ENCODE results near the gene PRDX5.

PRDX5 gene

DNA sequence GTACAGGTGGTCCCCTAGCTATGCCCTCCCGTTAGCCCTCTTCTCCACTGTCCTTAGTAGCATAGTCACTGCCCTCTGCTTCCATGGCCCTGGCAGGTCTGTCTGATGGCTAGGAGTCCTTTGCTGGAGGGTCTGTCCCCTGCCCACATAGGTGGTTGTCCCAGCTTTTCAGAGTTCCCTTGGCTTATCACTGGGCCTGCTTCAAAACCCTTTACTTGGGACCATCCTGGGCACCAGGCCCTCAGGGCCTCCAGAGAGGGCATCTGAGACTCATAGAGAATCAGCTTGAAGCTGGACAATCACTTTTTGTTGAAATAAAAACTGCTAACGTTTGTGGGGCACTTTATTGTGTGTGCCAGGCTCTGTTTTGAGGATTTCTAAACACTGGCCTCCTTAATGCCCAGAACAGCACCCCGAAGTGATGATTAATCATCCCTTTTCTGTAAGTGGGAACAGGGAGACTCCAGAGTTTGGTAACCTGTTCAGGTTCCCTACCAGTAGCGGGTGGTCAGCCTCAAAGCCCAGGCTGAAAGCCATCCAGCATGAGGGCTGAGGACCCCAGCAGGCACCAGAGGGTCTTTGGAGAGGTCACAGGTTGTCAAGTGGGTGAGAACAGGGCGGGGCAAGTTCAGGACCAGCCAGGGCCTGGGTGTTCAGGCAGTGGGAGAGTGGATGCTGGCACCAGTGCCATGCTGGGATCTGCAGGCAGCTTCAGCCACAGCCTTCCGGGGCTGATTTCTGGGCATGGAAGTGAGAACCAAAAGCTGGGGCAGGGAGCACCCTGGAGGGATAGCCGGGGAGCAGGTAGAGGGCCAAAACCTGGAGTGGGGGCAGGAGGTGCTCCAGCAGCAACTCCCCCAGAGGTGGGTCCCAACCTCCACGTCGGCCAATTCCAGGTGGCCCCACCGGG lies 27.3 kb upstream of the PRDX5 start:
- DNase-seq = no peak

DNA sequence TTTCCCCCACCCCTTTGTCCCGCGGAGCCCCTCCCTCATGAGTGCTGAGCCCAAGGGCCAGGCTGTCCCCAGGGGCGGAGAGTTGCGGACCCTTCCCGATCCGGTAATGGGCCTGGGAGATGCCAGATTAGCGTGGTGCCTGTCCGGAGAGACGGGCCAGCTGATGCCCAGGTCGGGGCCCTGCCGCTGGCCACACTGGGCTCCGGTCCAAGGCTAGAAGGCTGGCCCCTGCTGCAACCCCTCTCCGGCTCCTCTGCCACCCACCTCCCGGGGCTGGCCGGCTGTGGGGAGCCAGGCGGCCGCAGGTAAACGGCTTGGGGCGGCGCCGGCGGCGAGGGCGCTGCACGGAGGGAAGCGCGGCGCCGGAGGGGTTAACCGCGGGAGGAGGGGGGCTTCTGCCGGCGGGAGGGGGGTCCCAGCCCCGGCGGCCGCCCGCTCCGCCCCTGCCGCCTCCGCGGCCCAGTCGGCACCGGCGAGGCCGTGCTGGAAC lies 26.6 kb upstream of the PRDX5 start, which contains the start of gene KCNK4:
KCNK4 (plus strand) TSS at position 41 of the 490 bp plus-strand sequence. CDS start 1,717 bp downstream, outside the sequence.
- no peak for DNase-seq

DNA sequence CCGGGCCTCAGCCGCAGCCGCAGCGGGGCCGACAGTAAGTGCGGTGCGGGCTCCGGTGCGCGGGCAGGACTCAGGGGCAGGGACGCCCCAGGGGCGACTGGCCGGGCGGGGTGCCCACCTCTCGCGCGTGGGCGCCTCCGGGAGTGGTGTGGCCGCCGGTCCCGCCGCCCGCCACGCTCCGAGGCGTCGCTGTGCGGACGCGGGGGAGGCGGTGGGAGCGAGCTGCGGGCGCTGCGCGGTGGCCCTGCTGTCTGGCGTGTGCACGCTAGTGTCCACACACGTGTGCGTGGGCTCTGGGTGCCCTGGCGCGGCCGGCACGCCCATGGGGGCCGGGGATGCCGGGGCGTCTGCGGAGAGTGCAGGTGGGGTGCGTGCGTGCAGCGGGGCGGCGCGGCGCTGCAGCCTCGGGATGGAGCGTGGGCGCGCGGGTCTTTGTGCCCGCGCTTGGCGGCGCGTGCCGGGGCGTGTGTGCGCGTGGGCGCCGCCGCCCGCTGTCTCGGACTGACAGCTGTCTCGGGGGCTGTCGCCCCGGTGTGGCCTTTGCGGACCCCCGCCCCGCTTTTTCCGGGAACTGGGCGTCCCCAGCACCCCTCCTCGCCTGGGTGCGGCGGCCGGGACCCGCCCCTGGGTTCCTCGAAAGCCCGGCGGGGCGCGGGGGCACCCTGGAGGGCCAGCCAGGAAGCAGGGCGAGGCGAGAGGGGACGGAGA lies 26.0 kb upstream of the PRDX5 start:
- no peak for DNase-seq

DNA sequence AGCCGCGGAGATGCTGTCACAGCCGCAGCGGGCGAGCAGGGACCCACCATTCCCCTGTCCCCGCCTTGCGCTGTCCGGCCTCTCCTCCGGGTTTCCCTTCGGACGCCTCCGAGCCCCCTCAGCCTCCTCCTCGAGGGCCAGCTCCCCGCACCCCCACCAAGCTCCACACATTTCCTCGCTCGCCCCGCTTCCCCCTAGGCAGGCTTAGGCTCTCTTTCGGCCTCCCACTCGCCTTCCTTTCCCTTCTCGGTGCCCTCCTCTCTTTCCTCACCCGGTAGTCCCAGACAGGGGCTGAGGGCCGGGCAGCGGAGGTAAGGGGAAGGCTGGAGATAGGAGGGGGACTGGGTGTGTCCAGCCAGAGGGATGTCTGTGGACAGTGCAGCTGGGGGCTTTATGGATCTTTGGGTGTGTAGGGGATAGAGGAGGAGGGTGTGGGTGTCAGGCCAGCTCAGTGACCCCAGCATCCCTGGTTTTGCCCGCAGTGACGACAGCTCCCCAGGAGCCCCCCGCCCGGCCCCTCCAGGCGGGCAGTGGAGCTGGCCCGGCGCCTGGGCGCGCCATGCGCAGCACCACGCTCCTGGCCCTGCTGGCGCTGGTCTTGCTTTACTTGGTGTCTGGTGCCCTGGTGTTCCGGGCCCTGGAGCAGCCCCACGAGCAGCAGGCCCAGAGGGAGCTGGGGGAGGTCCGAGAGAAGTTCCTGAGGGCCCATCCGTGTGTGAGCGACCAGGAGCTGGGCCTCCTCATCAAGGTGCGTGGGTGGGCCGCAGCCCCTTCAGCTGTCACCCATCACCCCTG lies 25.3 kb upstream of the PRDX5 start:
- no peak for DNase-seq

DNA sequence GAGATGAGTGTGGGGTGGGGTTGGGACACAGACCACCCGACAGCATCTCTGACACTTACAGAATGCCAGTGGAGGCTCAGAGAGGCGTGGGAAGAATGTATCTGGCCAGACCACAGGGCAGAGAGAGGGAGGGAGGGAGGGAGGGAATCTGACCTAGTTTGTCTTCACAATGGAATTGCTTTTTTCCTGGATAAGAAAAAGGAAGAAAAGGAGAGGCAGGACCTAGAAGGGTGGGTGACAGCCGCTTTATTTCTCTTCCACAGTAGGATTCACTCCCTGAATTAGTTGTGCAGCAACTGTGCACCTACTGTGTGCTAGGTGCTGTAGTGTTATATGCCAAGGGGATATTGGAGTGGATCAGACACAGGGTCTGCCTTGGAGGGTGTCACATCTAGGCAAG lies 23.1 kb upstream of the PRDX5 start:
- no peak for DNase-seq

DNA sequence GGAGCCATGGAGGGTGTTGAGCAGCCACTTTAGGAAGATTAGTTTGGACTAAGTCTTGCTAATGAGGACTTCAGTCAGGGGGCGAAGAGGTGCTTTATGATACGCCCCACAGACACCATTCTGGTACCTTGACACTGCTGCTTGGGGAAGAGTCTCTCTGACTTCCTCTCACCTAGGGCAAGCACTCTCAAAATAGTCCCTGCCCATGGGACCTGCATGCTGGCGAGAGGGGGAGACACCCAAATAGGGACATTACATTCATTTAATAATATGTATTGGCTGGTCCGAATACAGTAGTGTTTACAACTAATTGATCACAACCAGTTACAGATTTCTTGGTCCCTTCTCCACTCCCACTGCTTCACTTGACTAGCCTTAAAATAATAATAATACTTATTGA lies 22.2 kb upstream of the PRDX5 start:
- DNase-seq = no peak

DNA sequence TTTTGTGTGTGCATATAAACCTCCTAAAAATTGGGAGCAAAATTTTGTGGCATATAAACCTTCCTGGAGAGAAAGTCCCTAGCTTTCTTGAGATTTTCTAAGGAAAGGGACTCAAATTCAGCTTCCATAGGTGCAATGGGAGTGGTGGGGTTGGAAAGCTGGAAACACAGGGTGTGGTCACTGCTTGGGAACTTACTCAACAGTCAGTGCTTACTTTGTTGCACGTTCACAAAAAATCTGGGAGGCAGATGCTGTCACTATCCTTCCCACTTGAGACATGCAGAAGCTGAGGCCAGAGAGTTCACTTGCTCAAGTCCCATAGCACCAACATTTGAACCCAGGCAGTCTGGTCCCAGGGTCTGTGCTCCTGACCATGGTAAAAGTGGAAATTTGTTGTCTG lies 21.7 kb upstream of the PRDX5 start:
- DNase-seq = no peak

DNA sequence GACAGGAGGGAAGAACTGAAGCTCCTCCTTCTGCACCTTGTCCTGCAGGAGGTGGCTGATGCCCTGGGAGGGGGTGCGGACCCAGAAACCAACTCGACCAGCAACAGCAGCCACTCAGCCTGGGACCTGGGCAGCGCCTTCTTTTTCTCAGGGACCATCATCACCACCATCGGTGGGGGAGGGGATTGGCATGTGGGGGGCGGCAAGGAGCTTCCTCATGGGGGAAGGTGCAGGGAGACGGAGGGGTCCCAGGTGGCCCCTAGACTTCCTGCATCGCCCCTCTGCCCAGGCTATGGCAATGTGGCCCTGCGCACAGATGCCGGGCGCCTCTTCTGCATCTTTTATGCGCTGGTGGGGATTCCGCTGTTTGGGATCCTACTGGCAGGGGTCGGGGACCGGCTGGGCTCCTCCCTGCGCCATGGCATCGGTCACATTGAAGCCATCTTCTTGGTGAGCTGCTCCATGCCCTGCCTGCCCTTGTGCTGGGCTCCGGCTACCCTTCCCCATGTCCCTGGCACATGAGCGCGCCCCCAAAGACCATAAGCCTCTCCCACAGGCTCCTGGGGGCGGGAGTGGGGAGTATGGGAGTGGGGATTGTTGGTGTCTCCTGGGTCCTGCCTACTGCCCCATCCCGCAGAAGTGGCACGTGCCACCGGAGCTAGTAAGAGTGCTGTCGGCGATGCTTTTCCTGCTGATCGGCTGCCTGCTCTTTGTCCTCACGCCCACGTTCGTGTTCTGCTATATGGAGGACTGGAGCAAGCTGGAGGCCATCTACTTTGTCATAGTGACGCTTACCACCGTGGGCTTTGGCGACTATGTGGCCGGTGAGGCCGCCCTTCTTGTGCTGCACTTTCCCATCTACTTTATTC lies 20.9 kb upstream of the PRDX5 start:
- no peak for DNase-seq

DNA sequence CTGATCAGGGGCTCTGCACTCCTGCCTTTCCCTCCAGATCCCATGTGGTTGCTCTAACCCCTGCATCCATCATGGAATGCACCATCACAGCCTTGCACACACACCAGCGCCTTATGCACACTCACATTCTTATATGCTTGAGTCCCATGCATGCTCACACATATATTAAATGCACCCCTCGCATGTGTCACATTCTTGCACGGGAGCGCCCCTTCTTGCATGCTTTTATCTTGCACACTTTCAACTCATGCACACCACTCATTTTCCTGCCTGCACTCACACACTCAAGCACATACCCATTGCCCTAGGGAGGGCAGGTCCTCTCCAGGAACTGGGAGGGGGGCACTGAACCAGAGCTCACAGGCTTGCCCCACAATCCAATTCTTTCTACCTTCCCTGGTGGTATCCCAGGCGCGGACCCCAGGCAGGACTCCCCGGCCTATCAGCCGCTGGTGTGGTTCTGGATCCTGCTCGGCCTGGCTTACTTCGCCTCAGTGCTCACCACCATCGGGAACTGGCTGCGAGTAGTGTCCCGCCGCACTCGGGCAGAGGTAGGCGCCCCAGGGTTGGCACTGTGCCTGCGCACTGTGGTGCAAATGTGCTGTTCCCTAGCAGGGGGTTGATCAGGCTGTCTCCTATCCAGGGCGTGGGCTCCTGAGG lies 20.1 kb upstream of the PRDX5 start:
- no peak for DNase-seq

DNA sequence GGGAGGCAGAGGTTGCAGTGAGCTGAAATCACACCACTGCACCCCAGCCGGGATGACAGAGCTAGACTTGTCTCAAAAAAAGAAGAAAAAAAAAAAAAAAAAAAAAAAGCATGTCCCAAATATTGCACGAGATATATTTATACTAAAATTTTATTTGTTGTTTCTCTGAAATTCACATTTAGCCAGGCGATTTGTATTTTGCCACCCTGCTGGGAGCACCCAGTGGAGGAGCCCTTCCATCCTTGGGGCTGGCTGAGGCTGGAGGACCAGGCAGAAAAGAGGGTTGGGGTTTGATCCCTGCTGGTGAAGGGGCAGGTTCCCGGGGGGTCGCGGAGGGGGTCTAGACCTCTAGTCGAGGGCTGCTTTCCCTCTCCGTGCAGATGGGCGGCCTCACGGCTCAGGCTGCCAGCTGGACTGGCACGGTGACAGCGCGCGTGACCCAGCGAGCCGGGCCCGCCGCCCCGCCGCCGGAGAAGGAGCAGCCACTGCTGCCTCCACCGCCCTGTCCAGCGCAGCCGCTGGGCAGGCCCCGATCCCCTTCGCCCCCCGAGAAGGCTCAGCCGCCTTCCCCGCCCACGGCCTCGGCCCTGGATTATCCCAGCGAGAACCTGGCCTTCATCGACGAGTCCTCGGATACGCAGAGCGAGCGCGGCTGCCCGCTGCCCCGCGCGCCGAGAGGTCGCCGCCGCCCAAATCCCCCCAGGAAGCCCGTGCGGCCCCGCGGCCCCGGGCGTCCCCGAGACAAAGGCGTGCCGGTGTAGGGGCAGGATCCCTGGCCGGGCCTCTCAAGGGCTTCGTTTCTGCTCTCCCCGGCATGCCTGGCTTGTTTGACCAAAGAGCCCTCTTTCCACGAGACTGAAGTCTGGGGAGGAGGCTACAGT lies 18.7 kb upstream of the PRDX5 start:
- DNase-seq = peak in 1 of 2 experiments; percentile 36

DNA sequence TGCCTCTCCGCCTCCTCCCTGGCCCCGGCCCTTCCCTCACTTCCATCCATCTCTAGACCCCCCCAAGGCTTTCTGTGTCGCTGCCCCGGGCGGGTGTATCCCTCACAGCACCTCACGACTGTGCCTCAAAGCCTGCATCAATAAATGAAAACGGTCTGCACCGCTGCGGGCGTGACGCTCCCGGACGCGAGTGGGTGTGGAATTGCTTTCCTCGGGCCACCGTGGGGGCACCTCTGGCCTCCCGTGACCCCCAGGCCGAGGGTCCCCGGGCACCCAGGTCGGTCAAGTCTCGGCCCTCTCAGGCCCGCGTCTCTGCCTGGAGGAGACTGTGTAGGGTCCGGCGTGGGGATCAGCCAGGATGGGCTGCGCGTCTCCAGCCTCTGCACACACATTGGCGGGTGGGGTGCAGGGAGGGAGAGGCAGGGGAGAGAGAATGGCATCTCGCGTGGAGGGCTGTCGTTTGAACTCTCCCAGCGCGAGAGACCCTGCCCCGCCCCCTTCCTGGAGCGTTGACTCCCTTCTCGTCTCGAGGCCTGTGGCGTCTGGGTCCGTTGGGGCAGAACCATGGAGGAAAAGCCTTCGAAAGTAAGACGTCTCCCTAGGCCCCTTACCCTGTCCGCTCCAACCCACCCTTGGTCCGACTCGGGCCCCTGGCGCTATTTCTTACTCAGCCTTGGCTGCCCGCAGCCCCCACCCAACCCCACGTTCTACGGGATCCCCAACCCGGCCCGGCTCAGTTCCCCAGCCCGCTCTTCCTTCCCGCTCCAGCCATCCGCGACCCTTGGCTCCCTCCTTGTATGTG lies 17.9 kb upstream of the PRDX5 start, which contains the start of gene CATSPERZ:
CATSPERZ (plus strand) TSS at position 512 of the 802 bp plus-strand sequence; CDS start at position 565, 53 bp downstream.
- no peak for DNase-seq

DNA sequence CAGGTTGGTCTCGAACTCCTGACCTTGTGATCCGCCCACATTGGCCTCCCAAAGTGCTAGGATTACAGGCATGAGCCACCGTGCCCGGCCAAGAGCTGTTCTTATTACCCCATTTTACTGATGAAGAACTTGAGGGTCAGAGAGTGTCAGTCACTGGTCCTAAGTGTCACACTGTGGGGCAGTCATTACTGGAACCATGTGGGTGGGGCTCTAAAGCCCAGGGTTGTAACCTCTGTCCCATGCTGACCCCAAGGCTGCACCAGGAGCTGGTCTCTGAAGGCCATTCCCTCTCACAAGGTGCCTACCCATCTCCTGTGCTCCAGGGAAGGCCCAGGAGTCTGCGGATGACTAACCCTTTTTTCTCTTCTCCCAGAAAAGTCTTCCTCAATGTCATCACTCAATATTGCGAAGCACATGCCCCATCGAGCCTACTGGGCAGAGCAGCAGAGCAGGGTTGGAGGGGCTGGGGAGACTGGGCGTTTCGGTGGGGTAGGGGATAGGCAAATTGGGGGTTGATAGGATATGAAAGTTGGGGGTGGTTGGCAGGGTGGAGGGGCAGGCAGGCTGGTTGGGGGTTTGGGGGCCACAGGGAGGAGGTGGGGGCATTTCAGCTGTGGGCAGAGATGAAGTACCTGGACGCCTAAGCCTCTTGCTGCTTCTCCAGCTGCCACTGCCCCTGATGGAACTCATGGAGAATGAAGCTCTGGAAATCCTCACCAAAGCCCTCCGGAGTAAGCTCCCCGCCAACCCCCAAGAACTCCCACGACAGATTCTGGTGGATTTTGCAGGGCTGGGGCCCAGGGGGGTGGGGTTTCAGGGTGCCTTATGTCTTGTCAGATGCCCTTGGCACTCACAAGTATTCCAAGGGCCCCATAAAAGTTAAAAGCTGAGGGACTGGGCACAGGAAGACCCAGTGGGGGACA lies 14.6 kb upstream of the PRDX5 start:
- DNase-seq = no peak

DNA sequence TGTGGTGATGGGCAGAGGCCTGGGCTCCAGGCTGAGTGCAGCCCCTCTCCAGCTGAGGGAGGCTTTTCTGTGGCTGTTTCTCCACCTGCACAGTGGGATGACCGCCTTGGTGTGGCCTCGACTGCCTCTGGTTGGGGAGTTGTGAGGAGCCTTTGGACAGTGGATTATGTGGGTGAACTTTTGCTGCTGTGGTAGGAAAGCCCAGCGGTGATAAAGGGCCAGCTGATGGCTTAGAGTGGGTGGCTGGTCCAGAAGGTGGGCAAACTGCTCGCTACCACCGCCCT lies 13.9 kb upstream of the PRDX5 start:
- DNase-seq = no peak

DNA sequence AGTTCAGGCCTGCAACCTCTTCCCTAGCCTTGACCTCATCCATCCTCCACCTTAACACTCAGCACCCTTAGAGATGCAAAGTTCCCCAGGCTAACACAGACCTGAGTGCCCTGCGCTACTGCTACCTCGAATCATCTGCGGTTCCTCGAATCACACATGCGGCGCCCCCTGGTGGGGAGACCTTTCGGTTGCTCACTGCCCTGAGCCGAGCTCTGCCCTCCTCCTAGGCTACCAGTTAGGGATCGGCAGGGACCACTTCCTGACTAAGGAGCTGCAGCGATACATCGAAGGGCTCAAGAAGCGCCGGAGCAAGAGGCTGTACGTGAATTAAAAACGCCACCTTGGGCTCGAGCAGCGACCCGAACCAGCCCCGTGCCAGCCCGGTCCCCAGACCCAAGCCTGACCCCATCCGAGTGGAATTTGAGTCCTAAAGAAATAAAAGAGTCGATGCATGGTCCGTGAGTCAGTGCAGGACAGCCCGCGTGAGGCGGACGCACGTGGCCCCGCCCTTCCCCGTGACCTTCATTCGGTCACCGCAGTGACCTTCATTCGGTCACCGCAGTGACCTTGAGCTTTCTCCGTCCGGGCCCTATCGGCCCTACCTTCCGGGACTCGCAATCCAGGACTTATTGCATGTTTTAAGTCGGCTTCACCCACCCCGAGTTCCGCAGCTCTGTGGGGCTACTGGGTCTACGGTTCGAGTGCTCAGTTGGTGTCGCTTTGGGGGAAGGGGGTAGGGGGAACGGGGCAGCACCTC lies 13.4 kb upstream of the PRDX5 start:
- peak; percentile 86 to 90 for DNase-seq

DNA sequence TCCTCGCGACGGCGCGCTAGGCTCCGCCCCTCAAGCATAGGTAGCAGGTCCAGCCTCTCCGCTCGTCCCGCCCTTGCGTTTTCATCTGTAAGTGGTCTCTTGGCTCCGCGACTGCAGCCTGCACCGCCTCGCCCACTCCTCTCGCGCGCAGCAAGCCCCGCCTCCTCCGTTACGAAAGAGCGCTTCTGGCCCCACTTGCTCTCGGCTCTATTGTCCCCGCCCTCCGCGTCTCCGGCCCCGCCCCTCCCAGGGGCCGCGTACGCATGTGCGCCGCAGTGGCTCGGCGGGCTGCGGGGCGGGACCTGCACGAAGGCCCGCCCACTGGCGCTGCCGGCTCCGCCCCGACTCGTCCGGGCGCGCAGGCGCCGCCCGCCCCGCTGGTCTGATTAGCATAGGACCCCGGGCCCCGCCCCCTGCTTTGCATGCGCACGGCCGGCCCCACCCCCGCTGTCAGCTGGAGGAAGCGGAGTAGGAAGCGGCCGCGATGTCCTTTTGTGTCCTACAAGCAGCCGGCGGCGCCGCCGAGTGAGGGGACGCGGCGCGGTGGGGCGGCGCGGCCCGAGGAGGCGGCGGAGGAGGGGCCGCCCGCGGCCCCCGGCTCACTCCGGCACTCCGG lies 12.7 kb upstream of the PRDX5 start, which contains the start of gene ESRRA:
ESRRA (plus strand) TSS at position 450 of the 616 bp plus-strand sequence. CDS start 1,656 bp downstream, outside the sequence.
- peak; percentile 99 for DNase-seq

DNA sequence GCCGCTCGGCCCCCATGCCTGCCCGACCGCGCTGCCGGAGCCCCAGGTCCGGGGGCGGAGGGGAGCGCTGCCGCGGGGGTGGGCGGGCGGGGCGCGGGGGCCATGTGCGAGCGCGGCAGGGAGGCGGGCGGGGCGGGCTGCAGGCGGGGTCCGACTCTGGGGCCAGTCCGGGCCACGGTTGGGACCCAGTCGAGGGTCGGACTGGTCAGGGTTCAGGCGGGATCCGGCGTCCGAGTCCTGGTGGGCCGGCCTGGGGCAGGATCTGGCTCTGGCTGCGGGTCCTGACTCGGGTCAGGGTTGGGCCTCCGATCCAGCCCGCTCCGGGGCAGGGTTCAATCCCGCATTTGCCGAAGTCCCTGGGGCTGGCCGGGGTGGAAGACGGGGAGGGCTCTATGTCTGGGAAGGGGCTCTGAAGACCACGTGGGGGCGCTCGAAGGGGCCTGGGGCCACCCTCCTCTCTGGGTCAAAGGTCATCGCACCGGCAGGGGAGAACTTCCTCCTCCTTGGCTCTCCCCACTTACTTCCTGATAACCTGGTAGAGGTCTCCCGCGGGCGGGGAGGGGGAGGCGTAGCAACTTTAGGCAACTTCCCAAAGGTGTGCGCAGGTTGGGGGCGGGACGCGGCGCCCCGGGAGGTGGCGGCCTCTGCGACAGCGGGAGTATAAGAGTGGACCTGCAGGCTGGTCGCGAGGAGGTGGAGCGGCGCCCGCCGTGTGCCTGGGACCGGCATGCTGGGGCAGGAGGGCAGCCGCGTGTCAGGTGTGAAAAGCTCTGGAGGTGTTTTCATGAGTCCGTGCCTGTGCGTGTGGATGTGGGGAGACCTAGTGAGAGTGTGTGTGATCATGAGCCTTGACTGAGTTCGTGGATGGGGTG lies 12.0 kb upstream of the PRDX5 start:
- peak; percentile 25 to 30 for DNase-seq
